Brain pericyte (primary cell): ENCODE results near the gene GPR15LG.

Source experiments
- DNase-seq: peaks from one replicate; pipeline ENCODE4 v3.0.0-alpha.2; 2012; ENCODE audit warnings: low read depth, low spot score

GPR15LG gene

GRCh38 chr10:84214046-84214572 lies 40.5 kb downstream of the GPR15LG start:
- no peak for DNase-seq

- DNase-seq: no peak
These were observed 41.1 kb downstream of the GPR15LG start for GRCh38 chr10:84214612-84215235.

GRCh38 chr10:84216834-84217233 lies 43.2 kb downstream of the GPR15LG start:
- no peak for DNase-seq

- no peak for DNase-seq
These were observed 44.1 kb downstream of the GPR15LG start for GRCh38 chr10:84217746-84218145.

GRCh38 chr10:84221916-84222315 lies 48.3 kb downstream of the GPR15LG start:
- DNase-seq: no peak

GRCh38 chr10:84224411-84225028 lies 50.9 kb downstream of the GPR15LG start:
- DNase-seq: no peak

GRCh38 chr10:84225427-84226173 lies 52.0 kb downstream of the GPR15LG start, which contains the start of gene LRIT2:
Gene LRIT2, minus strand, starts transcription at chr10:84225544. Its CDS starts 24 bp downstream, at chr10:84225520.
- no peak for DNase-seq

- DNase-seq: no peak
These were observed 53.0 kb downstream of the GPR15LG start for GRCh38 chr10:84226616-84227015.

- DNase-seq: no peak
These were observed 54.2 kb downstream of the GPR15LG start for GRCh38 chr10:84227810-84228209.

- DNase-seq: no peak
These were observed 56.8 kb downstream of the GPR15LG start for GRCh38 chr10:84230359-84230758.

GRCh38 chr10:84232376-84232775 lies 58.8 kb downstream of the GPR15LG start:
- DNase-seq: no peak

GRCh38 chr10:84233940-84234339 lies 60.3 kb downstream of the GPR15LG start:
- DNase-seq: no peak

- no peak for DNase-seq
These were observed 60.9 kb downstream of the GPR15LG start for GRCh38 chr10:84234479-84234878.
